Smooth muscle cell (in vitro differentiated cells): Measurements from ENCODE around the gene CFAP52. TPM values are rescaled to one million over a fixed set of nuclear protein-coding genes. Genes with fewer than 3 reads are reported as not detected.
A peak's percentile ranks its signal among the peaks of the same experiment; 100 is the strongest.
"Not testable (repeated sequence)": the region's sequence is repeated elsewhere in the genome, so short reads cannot be mapped to it uniquely, and the experiment has no call there.

Experiments
- DNase-seq: peaks from one replicate; lab custom pipeline; 2025; ENCODE audit not compliant: unreplicated experiment; lab: John Stamatoyannopoulos, UW
- H2AFZ ChIP-seq: fragments of 200-600 bp; sonication (generic); 2 replicates; pipeline ENCODE4 v1.6.0; 2016; ENCODE audit warnings: antibody characterized with exemption, low read depth, mild to moderate bottlenecking
- H3F3A ChIP-seq: fragments of 200-600 bp; sonication (generic); 2 replicates; pipeline ENCODE4 v1.6.0; 2017; ENCODE audit warnings: antibody characterized with exemption, low read depth
- H3K27ac ChIP-seq: fragments of 200-600 bp; sonication (generic); 2 replicates; pipeline ENCODE4 v1.5.1; 2016; ENCODE audit warnings: low read depth, mild to moderate bottlenecking
- H3K27me3 ChIP-seq: fragments of 200-600 bp; sonication (generic); 2 replicates; pipeline ENCODE4 v1.6.1; 2016; ENCODE audit warnings: low read depth, mild to moderate bottlenecking
- H3K36me3 ChIP-seq: fragments of 200-600 bp; sonication (generic); 2 replicates; pipeline ENCODE4 v1.5.1; 2016; ENCODE audit warnings: low read depth
- H3K4me1 ChIP-seq: fragments of 200-600 bp; sonication (generic); 2 replicates; pipeline ENCODE4 v1.5.1; 2016; ENCODE audit warnings: low read depth
- H3K4me2 ChIP-seq: fragments of 200-600 bp; sonication (generic); 2 replicates; pipeline ENCODE4 v1.6.0; 2016; ENCODE audit warnings: mild to moderate bottlenecking
- H3K4me3 ChIP-seq: fragments of 200-600 bp; sonication (generic); 2 replicates; pipeline ENCODE4 v1.5.1; 2016; ENCODE audit warnings: mild to moderate bottlenecking
- H3K79me2 ChIP-seq: fragments of 200-600 bp; sonication (generic); 2 replicates; pipeline ENCODE4 v1.6.0; 2016; ENCODE audit warnings: low read depth, mild to moderate bottlenecking
- H3K9ac ChIP-seq: fragments of 200-600 bp; sonication (generic); 2 replicates; pipeline ENCODE4 v1.6.0; 2016; ENCODE audit warnings: low read depth
- H3K9me3 ChIP-seq: fragments of 200-600 bp; sonication (generic); replicated peaks from 2 replicates; pipeline ENCODE4 v1.5.1; 2016; ENCODE audit warnings: low read depth
- H4K20me1 ChIP-seq: fragments of 200-600 bp; sonication (generic); 2 replicates; pipeline ENCODE4 v1.6.0; 2016; ENCODE audit warnings: low read depth
- WGBS: methylation state at CpG from one replicate; pipeline ENCODE4 v1.1.7; 2016; ENCODE audit warnings: low lambda C conversion rate; 5-methylcytosine and 5-hydroxymethylcytosine counted together
- polyA plus RNA-seq: library from polyadenylated mRNA; unstranded; fragments of >200 nt; fragmentation: Nextera tagmentation; extraction: Ambion mirVana; gene quantifications from 2 replicates; pipeline ENCODE4 v1.2.1, GENCODE V29; 2016
- total RNA-seq: library from RNA; depleted of rRNA; stranded (reverse); fragments of >200 nt; gene quantifications from 2 replicates; pipeline ENCODE4 v1.2.3, GENCODE V29; 2014
- TF ChIP-seq, protein P1 (sequence below): fragments of 200-600 bp; sonication (generic); IDR thresholded peaks from 2 replicates; pipeline ENCODE4 v1.5.1; 2017; ENCODE audit warnings: borderline replicate concordance, mild to moderate bottlenecking, antibody characterized with exemption; ENCODE audit not compliant: insufficient read depth, poor library complexity, severe bottlenecking

CFAP52 gene
- total and polyA plus RNA-seq, 2 experiments from 2014 or later: not detected

DNA sequence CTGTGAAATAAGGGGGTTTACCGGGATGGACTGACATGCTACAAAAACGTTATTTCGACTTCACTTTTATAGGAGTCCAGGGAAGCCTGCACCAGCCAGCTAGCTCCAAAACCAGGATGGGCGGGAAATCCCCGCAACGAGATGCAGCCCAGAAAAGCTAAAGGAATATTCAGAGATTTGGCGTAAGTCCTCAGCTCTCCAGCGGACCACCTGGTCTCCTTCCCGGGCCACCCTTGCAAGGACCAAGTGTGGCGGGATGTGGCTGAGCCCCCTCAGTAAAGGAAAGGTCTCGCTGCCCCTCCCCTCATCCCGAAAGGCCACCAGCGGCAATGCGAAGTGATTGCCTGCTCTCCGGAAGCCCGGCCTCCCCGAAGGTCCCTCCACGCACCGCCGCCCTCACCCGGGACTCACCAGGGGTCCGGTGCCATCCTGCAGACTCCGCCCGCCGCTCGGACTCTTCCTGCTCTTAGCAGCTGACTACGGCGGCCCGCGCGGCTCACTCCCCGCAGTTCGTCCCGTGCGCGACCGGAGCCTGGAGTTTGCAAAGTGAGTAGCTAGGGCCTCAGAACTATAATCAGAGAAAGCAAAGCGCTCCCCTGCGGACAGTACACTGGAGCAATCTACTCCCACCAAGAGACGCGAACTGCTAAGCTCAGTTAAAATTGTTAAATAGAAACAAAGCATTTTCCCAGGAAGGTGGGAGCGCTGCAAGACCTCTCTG lies 901 bp upstream of the CFAP52 start, which contains the start of gene STX8:
Gene STX8 (minus strand): TSS at position 440 of the 721 bp plus-strand sequence. CDS start 12 bp downstream, at position 428.
- peak within 1 kb of the TSS; percentile 97 for H3K4me2 ChIP-seq
- peak; percentile 71 for DNase-seq
- TF ChIP-seq, protein P1, sequence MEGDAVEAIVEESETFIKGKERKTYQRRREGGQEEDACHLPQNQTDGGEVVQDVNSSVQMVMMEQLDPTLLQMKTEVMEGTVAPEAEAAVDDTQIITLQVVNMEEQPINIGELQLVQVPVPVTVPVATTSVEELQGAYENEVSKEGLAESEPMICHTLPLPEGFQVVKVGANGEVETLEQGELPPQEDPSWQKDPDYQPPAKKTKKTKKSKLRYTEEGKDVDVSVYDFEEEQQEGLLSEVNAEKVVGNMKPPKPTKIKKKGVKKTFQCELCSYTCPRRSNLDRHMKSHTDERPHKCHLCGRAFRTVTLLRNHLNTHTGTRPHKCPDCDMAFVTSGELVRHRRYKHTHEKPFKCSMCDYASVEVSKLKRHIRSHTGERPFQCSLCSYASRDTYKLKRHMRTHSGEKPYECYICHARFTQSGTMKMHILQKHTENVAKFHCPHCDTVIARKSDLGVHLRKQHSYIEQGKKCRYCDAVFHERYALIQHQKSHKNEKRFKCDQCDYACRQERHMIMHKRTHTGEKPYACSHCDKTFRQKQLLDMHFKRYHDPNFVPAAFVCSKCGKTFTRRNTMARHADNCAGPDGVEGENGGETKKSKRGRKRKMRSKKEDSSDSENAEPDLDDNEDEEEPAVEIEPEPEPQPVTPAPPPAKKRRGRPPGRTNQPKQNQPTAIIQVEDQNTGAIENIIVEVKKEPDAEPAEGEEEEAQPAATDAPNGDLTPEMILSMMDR: no peak
- no peaks in the 10 kb centered on the region for H4K20me1 ChIP-seq
- peaks cover 9% of the 10 kb centered on the region for H3K79me2 ChIP-seq
- no peaks in the 10 kb centered on the region for H3F3A ChIP-seq
- H3K27ac ChIP-seq: peak within 1 kb of the TSS; percentile 13
- H3K9me3 ChIP-seq: no peaks in the 10 kb centered on the region
- H3K27me3 ChIP-seq: no peaks in the 10 kb centered on the region
- H3K36me3 ChIP-seq: no peaks in the 10 kb centered on the region
- 1% methylated on average over 41 of the region's 42 CpGs for WGBS
- peak within 1 kb of the TSS; percentile 53 for H3K9ac ChIP-seq
- peak within 1 kb of the TSS; percentile 77 for H3K4me3 ChIP-seq
- peaks cover 11% of the 10 kb centered on the region for H3K4me1 ChIP-seq
- H2AFZ ChIP-seq: peak within 1 kb of the TSS; percentile 93

DNA sequence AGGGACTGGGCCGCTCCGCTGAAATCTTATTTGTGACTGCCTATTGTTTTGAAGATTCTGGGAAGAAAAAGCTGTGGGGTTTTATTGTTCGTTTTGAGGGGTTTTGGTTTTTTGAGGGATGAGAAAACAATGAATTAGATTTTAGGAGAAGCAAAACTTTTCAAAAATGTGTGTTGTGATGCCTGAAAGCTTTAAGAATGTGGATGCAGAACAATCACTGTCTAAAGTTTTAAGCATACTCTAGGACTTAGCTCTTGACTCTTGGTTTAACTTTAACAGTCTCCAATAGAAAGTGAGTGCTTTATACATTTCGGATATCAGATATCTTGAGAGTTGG lies 899 bp downstream of the CFAP52 start:
- no peaks in the 10 kb centered on the region for H3K27me3 ChIP-seq
- H3K9me3 ChIP-seq: no peaks in the 10 kb centered on the region
- 8% methylated on average over 4 of the region's 4 CpGs for WGBS
- peaks cover 11% of the 10 kb centered on the region for H3K4me1 ChIP-seq
- H3K4me3 ChIP-seq: peak overlapping the region; percentile 77
- H3K36me3 ChIP-seq: no peaks in the 10 kb centered on the region
- H4K20me1 ChIP-seq: no peaks in the 10 kb centered on the region
- TF ChIP-seq, protein P1: no peak
- no peak overlapping the region for H3K9ac ChIP-seq
- peak overlapping the region; percentile 97 for H3K4me2 ChIP-seq
- H2AFZ ChIP-seq: peak overlapping the region; percentile 93
- no peaks in the 10 kb centered on the region for H3F3A ChIP-seq
- H3K27ac ChIP-seq: no peak overlapping the region
- no peak for DNase-seq
- H3K79me2 ChIP-seq: peaks cover 9% of the 10 kb centered on the region

DNA sequence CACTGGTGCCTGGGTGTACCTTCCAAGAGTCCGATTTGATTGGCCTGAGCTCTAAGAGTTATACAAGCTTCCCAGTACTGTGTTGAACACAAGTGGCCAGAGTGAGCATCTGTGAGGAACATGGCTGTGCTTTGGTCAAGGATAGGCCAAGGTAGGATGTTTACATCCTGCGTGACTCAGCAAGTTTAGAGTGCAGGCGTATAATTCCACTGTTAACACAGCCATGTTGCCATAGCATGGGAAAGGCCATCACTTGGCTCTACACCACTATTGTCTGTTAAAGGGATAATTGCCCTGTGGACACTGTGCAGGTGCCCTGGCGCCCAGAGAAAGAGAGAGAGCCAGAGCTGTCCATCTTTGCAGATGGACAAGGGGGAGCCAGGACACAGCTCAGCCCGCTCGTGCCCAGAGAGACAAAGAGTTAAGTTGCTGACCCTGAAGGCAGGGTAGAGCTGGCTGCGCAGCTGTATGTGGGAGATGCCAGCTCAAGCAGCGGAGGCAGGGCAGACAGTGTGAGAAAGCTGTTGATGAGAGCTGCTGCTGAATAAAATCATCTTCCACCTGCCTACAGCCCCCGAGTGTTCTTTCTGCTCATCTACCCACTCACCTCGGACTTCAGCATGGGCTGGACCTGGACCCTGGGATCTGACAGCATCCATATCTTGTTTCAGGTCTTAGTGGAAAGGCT lies 11.7 kb downstream of the CFAP52 start:
- DNase-seq: no peak
- Histone ChIP-seq H2AFZ (no peak overlapping the region), H3K27ac (no peak overlapping the region), H3F3A (no peaks in the 10 kb centered on the region), H3K9ac (no peak overlapping the region), H3K4me2 (no peak overlapping the region), H3K4me1 (no peaks in the 10 kb centered on the region), H3K4me3 (no peak overlapping the region), H3K36me3 (no peaks in the 10 kb centered on the region), H4K20me1 (no peaks in the 10 kb centered on the region), H3K79me2 (no peaks in the 10 kb centered on the region), H3K9me3 (no peaks in the 10 kb centered on the region), H3K27me3 (no peaks in the 10 kb centered on the region)
- TF ChIP-seq, protein P1: no peak
- WGBS: 92% methylated on average over 10 of the region's 10 CpGs

DNA sequence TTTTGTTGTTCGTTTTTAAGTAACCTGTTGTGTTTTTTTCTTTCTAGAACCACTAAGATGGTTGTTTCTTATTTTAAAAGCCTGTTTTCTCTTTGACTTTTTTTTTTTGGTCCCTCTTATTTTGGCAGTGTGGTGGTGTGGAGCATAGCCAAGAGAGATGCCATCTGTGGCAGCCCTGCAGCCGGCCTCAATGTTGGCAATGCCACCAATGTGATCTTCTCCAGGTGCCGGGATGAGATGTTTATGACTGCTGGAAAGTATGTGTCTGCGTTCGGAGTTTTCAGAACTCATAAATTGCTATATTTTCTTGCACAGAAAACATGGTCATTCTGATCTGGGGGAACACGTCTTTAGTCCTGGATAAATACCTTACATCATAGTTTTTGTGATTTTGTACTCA lies 17.6 kb downstream of the CFAP52 start:
- 94% methylated on average over 6 of the region's 6 CpGs for WGBS
- Histone ChIP-seq H2AFZ (no peak overlapping the region), H3K4me3 (no peak overlapping the region), H3F3A (no peaks in the 10 kb centered on the region), H3K36me3 (no peaks in the 10 kb centered on the region), H3K79me2 (no peaks in the 10 kb centered on the region), H3K9ac (no peak overlapping the region), H3K4me1 (no peaks in the 10 kb centered on the region), H3K9me3 (no peaks in the 10 kb centered on the region), H4K20me1 (no peaks in the 10 kb centered on the region), H3K27ac (no peak overlapping the region), H3K4me2 (no peak overlapping the region), H3K27me3 (no peaks in the 10 kb centered on the region)
- no peak for DNase-seq
- TF ChIP-seq, protein P1: no peak

DNA sequence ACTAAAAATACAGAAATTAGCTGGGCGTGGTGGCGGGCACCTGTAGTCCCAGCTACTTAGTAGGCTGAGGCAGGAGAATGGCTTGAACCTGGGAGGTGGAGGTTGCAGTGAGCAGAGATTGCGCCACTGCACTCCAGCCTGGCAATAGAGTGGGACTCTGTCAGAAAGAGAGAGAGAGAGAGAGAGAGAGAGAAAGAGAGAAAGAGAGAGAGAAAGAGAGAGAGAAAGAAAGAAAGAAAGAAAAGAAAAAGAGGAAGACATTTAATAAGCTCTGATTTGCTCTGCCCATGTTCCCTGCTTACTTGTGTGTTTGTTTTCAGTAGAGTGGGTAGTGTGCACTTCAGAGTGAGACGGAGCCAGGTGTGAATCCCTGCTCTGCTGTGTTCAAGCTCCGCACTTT lies 21.2 kb downstream of the CFAP52 start:
- not testable (repeated sequence) for H3K4me1 ChIP-seq, H3K27ac ChIP-seq, H3K79me2 ChIP-seq, H2AFZ ChIP-seq, H3K4me2 ChIP-seq, H3K9ac ChIP-seq, H3K4me3 ChIP-seq, H4K20me1 ChIP-seq, DNase-seq, H3K36me3 ChIP-seq, H3F3A ChIP-seq, H3K9me3 ChIP-seq, H3K27me3 ChIP-seq
- 92% methylated on average over 5 of the region's 5 CpGs for WGBS
